Epithelial cell of esophagus (primary cell): ENCODE data around the gene TMEM178B.
"Not testable (repeated sequence)": the region's sequence is repeated elsewhere in the genome, so short reads cannot be mapped to it uniquely, and the experiment has no call there.

Experiments
- DNase-seq: peaks from one replicate; pipeline ENCODE4 v3.0.0; 2010; ENCODE audit warnings: low read depth
- H3K4me3 ChIP-seq: 2 replicates; pipeline ENCODE4 v1.5.1; 2011; ENCODE audit warnings: mild to moderate bottlenecking, low read length, control low read depth
- TF ChIP-seq, protein P1 (sequence below): IDR thresholded peaks from 2 replicates; pipeline ENCODE4 v1.5.1; 2011; ENCODE audit warnings: low read depth, mild to moderate bottlenecking, low read length, control low read depth, inconsistent platforms; ENCODE audit not compliant: insufficient read depth; ENCODE audit errors: missing control alignments

Gene TMEM178B

DNA sequence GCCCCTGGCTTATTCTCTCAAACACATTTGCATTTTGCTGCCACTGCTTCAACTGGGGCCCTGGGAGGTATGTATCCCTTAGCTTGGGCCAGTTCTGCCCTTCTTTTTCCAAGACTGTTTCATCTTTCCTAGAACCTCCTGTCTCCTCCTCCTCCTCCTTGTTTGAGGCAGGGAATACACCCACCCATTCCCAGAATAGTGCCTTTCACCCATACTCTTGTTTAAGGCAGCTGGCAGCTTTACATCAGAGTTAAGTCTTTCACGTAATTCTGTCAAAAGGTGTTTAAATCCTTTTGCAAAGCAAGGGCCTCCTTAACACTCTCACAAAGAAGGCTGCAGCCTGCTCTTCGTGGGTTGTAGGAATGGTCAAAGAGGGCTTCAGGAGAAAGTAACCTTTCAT lies 326.5 kb downstream of the TMEM178B start:
- DNase-seq: no peak
- no peak overlapping the region for H3K4me3 ChIP-seq
- TF ChIP-seq, protein P1, sequence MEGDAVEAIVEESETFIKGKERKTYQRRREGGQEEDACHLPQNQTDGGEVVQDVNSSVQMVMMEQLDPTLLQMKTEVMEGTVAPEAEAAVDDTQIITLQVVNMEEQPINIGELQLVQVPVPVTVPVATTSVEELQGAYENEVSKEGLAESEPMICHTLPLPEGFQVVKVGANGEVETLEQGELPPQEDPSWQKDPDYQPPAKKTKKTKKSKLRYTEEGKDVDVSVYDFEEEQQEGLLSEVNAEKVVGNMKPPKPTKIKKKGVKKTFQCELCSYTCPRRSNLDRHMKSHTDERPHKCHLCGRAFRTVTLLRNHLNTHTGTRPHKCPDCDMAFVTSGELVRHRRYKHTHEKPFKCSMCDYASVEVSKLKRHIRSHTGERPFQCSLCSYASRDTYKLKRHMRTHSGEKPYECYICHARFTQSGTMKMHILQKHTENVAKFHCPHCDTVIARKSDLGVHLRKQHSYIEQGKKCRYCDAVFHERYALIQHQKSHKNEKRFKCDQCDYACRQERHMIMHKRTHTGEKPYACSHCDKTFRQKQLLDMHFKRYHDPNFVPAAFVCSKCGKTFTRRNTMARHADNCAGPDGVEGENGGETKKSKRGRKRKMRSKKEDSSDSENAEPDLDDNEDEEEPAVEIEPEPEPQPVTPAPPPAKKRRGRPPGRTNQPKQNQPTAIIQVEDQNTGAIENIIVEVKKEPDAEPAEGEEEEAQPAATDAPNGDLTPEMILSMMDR: no peak

DNA sequence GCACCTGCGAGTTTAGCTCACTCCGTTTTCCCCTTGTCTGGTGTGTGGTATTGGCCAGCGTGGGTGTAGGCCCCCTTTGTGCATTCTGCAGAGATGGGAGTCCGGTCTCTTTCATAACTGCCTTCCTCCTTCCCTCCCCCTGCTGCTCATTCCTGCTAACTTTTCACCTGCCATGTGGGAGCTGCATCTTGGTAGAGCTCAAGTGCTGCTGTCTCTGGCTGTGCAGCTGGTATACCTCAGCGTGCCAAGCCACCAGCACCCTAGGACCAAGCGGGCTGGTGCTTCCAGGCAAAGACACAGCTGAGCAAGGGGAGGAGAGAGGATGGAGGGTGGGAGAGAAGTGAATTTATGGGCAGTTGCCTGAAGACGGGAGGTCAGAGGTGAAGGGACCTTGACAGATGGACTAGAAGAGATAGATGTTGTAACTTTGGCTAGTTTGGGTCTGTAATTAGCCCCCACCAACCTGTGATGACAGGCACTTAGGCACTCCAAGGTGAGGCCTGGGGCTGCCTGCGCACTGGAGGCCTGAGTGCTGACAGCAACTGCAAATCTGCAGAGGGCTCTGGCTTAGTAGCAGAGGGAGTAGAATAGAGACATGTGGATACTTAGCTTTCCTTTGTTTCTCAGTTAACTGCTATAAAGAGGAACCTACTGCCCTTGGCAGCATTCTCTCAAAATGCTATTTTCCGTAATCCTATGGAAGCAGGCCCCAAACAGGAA lies 328.6 kb downstream of the TMEM178B start:
- TF ChIP-seq, protein P1: no peak
- no peak overlapping the region for H3K4me3 ChIP-seq

DNA sequence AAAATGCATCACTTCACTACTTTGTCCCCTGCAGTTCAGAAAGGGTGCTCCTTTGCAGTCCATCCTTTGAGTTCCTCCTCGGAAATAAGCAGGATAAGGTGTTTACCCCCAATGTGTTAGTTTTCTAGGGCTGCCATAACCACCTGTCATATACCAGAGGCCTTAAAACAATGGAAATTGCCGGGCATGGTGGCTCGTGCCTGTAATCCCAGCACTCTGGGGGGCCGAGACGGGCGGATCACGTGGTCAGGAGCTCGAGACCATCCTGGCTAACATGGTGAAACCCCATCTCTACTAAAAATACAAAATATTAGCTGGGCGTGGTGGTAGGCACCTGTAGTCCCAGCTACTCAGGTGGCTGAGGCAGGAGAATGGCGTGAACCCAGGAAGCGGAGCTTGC lies 330.0 kb downstream of the TMEM178B start:
- H3K4me3 ChIP-seq, DNase-seq: not testable (repeated sequence)

More for the DNA sequence above, 328.6 kb downstream of the TMEM178B start:
- no peak for DNase-seq

DNA sequence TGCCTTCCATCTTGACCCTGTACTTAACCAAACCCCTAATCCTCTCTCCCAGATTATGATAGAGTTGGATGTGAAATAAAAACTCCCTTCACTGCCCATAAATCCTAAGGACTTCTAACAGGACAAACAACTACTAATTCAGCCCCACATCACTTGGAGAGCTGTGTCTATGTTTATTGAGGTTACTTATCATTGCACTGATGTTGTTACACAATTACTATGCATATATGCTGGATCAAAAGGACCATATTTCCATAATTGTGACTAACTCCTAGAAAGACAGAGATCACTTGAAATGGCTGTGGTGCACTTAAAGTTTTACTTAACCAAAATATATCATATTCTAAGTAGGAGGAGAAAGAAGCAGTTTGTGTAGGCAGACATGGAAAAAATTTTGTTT lies 332.5 kb downstream of the TMEM178B start:
- no peak overlapping the region for H3K4me3 ChIP-seq
- no peak for DNase-seq
- TF ChIP-seq, protein P1: no peak

DNA sequence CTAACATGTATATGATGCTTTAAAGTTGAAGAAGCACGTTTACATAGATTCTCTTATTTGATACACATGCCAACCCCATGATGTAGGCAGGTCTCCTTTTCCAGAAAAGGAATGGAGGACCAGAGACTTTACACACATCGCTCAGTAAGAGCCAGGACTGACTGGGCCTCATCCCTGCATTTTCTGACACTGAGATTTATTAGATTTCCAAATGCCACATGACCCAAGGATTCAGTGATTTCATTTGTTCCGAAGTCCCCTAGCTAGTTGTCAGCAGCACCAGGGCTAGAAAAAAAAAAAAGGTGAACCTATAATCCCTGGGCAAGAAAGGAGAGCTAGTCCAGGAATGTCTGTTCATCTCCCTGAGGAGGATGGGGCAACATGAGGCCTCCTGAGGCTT lies 334.0 kb downstream of the TMEM178B start:
- H3K4me3 ChIP-seq: no peak overlapping the region
- TF ChIP-seq, protein P1: no peak
- no peak for DNase-seq

DNA sequence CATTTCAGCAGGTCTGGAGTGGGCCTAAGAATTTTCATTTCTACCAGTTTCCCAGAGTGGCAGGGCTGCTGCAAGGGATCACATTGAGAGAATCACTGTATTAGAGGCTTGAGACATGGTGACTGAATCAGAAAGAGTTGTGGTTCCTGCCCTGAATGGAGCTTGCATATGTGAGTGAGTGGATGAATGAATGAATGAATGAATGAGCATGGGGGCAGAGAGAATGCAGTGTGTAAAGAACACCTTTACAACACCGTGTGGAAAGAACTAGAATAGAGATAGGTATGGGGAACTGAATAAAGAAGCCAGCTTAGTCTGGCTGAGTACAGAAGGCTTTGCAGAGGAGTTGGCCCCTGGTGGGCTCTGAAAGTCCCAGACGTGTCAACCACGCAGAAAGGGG lies 334.6 kb downstream of the TMEM178B start:
- DNase-seq: no peak
- TF ChIP-seq, protein P1: no peak
- no peak overlapping the region for H3K4me3 ChIP-seq

DNA sequence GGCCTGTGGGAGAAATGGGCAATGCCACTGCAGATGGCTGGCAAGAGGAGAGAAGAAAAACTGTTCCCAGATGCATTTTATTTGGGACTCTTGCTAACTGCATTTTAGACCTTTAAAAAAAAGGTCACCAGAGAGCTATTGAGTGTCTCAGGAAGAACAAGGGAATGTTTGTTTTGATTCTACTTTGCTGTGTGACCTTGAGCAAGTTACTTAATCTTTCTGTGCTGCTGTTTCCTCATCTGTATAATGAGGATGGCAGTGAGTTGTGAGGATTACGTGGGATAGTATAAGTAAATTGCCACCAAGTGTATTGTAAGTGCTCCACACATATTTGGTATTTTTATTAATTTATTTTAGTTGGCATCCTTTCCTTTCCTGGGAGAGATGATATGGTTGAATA lies 335.4 kb downstream of the TMEM178B start:
- TF ChIP-seq, protein P1: no peak
- DNase-seq: no peak
- H3K4me3 ChIP-seq: no peak overlapping the region
